NT2/D1 (cell line): ENCODE results near the gene SHB.

Experiments
- SUZ12 ChIP-seq: IDR thresholded peaks from 2 replicates; pipeline ENCODE4 v1.6.1; 2011; ENCODE audit not compliant: insufficient read length, insufficient read depth; ENCODE audit errors: extremely low read depth
- YY1 ChIP-seq: IDR thresholded peaks from 2 replicates; pipeline ENCODE4 v1.6.1; 2011; ENCODE audit not compliant: insufficient read length, insufficient read depth

- TF ChIP-seq YY1 (no peak), SUZ12 (no peak)
Measured at GRCh38 chr9:38036359-38037084, 32.5 kb downstream of the SHB start.
